Heart left ventricle (tissue), 13 donors: ENCODE results near the gene TMEM237.

Experiments
- CTCF ChIP-seq, 12 donors: fragments of 200-600 bp; sonication (generic) in 4 of 12; IDR thresholded peaks; one replicate each; pipeline versions ENCODE4 v1.5.0 to v1.8.0; 2018 to 2022; ENCODE audit warnings: antibody characterized with exemption in 12 of 12, mild to moderate bottlenecking in 5 of 12
- POLR2A ChIP-seq, 2 donors: fragments of 450-650 bp; IDR thresholded peaks; one replicate each; pipeline ENCODE4 v1.6.1; 2017; ENCODE audit warnings: antibody characterized with exemption in 2 of 2, mild to moderate bottlenecking in 2 of 2, moderate library complexity in 2 of 2
- donor health status: ischemic (EF 13 %, LVEDD 7.1; RV severe dilation, severe dysfunction).
- donor health status: DM: no; HTN: yes; CAD: no.
- donor health status: DM: no; HTN: no; CAD: no.
- donor health status: ischemic (EF 25% LVEDD 6.9; RV normal size, moderate dysfunction).
- donor health status: ischemic (EF 25% LVEDD 5.7; RV mildly dilated, moderate dysfunction).
- donor health status: ischemic (EF 35%, LVEDD 5.7; RV mildly dilated, moderate dysfunction).
- donor health status: nonischemic (EF 11% LVEDD 7.7; RV severe dilation, severe dysfunction).
- donor health status: DM: yes; HTN: yes; CAD: no.
- donor health status: PGD.
- donor health status: ischemic (EF 29% LVEDD 5.4; RV normal size, mild dysfunction).
- donor health status: nonischemic (EF 23%, LVEDD 6.1; RV moderate dilation, normal function).

GRCh38 chr2:201630577-201630976, 12.7 kb downstream of the TMEM237 start:
- TF ChIP-seq CTCF (IDR thresholded peaks at IDR 0.05): no peak
- no peak for TF ChIP-seq POLR2A (IDR thresholded peaks at IDR 0.05)
